Measurements from ENCODE around the gene TRIO.

TRIO gene

DNA sequence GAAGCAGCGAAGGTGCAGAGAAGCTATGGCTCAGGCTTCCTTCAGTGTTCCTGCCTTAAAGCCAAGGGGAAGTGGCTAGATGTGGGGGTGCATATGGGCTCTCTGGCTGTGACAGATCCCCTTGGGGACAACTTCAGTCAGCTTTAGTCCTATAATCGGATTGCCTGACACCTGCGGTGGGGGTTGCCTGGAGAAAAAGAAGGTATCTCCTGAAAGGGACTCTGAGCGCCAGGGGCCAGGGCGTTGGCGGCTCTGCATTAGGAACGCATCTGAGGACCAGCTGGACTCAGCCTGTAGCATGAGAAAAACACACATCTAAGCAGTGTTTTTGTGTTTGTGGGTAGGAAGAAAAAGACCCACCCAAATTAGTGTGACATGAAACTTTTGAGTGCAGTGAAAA is 354.2 kb downstream of the TRIO start:
- no peak for DNase-seq

DNA sequence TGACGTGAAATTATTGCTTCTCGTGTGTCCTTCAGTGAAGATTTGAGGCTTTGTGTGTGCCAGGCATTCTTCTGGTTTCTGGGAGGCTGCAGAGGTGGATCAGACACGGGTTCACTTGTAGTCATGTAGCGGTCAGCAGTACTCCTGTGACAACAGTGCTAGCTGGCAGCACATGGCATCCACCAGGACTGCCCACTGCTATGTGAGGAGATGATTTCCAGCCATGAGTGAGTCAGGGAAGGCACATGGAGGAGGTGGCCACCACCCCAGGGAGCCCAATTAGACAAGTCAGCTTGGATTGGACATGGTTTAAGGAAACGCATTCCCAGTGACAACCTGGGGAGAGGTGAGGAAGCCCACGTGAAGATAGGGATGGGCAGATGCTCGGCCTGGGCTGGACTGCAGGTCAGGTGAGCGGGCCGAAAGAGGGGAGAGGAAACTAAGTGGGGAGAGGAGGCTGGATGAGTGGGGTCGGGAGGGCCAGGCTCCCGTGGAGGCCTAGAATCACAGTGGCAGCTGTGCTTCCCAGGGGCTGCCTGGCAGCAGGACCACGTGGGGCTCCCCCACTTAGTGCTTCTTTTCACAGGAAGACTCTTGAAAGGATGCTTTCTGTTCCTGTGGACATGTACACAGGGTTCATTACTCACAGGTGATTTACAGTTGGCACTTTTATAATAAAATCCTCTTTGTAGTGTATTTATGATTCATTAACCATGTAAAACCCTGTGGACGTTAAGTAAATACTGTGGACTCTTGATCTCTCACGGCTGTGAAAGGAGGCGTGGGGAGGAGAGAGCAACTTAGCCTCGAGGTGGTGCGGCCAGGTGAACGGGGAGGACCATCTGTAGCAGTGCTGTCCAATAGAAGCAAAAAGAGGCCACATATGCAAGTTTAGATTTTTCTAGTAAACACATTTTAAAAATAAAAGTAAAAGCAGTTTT is 358.5 kb downstream of the TRIO start:
- peak in 1 of 58 donors; percentile 10 for DNase-seq

DNA sequence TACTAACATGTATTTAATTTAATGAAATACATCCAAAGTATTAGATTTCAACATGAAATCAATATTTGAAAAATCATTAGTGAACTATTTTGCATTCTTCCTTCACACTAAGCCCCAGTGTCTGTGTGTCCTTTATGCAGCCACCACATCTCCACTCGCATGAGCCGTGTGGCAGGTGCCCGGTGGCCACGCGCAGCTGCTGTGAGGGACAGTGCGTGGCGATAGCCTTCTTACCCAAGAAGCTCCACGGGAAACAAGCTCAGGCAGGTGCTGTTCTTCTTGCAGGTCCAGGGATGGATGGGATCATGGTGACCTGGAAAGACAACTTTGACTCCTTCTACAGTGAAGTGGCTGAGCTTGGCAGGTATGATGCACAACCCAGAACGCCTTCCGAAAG is 359.1 kb downstream of the TRIO start:
- no peak for DNase-seq

DNA sequence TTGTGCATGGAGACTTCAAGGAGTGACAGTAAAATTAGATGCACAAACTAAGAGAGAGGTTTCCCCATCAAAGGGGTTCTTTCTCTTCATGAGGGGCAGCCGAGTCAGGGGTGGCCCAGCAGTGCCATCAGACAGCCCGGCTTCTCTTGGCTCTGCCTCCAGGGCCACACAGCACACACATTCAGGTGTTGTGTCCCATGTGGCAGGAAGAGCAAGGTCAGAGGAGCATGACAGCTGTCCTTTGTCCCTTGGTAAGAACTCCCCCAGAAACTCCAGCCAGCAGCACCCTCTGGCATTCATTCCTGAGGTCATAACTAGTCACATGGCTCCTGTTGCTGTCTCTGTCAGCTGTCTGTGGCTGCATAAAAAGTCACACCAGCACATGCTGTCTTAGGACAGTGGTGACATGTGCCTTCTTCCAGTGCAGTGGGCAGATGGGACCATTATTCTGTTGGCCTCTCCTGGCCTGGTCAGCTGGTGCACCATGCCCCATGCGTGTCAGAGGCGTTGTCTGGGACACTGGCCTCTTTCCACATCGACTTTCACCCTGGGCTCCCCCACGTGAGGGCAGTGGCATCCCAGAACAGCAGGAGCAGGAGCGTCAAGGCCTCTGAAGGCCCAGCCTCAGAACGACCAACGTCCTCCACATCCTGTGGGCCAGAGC is 360.0 kb downstream of the TRIO start:
- no peak for DNase-seq

DNA sequence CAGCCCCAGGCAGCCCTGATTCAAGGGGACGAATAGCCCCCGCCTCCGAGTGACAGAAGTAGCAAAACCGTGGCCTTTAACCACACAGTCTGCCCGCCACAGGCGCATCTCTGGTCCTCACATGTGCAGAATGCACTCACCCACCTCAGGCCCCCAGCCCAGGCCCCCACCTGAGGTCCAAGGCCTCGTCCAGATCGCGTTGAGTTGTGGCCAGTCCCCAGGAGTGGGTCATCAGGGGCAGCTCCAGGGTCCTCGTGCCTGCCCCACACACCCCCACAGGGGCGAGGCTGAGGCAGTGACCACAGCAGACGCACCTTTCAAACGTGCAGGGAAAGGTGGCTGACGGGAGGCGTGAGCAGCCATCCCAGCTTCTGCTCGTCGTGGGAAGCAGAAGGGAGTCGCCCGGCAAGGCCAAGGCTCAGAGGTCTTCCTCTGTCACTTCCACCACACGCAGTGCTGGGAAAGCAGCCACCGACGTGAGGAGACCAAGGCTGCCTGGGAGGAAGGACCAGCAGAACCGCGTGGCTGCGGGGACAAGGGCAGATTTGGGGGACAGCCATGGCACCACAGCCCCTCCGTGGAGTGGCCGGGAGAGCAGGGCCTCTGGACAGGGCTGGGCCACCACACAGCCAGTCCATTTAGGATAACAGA is 360.7 kb downstream of the TRIO start:
- DNase-seq: no peak

DNA sequence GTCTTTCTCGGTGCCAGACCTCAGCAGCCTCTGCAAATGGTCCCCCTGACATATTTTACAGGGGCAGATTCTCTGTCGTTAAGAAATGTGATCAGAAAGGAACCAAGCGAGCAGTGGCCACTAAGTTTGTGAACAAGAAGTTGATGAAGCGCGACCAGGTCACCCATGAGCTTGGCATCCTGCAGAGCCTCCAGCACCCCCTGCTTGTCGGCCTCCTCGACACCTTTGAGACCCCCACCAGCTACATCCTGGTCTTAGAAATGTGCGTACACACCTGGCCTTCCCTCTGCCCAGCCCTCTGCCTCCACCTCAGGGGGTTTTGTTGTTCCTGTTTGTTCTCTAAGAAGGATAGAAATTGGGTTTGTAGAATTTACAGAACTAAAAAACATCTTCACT is 361.2 kb downstream of the TRIO start:
- DNase-seq: no peak

DNA sequence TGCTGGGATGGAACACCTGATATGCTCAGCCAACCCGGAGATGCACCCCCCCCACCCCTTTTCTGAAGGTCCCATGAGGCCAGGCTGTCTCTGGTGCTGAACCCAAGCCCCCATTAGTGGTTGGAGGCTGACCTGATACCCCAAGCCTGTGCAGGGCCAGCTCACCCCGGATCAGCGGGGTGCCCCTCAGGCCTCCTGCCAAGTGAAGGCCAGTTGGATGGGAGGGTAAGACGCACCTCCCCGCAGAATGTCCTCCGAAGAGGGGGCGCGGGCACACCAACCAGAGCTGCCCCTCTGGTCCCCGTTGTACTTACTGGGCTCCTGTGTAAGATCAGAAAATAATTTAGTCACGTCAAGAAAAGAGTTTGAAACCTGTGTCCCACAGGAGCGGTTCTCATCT is 361.7 kb downstream of the TRIO start:
- DNase-seq: no peak

DNA sequence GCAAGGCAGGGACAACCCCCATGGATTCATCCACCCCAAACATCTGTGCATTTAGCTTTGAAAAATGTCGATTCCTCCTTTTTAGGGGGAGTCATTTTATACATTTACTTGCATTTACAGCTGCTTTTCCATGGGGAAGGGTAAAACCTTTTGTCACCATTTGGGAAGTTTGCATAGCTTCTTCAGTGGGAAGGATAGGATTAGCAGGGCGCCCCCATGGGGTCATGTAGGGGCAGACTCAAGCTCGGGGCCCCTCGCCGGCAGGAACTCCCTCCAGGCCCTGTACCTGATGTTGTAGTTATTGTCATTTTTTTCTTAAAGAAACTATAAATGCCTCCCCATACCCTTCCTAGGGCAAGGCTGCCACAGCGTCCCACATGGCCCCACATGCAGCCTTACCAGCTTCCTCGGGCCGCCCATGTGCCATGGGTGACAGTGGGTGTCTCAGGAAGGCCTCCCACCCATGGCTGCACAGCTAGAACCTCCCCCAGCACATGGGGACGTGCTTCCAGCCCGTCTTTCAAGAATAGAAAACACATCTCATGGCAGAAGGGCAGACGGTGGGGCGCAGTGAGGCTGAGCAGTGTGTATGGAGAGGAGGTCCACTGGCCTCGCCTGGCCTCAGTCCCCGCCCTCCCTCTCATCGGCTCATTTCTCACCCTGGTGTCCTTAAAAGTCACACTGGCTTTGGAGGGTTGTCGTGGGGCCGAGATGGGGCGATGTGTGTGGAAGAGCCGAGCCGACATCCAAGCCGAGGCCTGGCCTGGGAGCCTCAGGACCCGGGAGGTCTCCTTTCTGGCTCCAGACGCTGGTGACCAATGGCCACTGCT is 362.4 kb downstream of the TRIO start:
- no peak for DNase-seq

DNA sequence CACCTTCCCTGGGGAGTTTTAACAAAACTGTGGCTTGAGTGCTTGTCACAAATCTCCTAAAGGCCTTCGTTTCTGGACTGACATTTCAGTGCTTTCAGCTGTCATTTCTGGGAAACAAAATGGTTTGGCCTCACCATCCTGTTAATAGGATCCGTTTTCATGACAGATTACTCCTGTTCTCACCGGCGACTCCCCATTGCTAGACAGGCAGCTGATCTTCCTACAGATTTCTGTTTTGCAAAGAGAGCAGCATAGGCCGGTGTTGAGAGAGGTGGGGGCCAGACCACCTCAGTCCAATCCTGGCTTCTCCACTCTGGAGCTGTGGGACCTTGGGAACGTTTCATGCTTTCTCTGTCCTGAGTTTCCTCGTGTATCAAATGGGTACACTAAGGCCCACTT is 363.0 kb downstream of the TRIO start:
- no peak for DNase-seq

DNA sequence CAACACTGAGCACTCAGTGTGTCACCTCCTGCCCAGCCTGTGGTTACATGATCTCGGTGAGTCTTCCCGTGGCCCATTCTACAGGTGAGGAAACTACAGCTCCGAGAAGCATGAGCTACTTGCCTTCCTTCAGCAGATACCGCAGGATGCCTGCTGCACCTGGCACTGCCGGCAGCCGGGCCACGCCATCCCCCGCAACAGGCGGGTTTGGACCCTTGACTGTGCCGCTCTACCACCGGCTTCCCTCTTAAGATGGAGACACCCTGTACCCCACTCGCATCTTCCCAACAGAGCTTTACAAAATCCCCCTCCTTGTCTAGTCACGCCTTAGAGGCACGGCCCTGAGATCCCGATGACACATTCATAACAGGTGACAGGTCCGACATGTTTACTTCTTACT is 363.5 kb downstream of the TRIO start:
- DNase-seq: no peak

DNA sequence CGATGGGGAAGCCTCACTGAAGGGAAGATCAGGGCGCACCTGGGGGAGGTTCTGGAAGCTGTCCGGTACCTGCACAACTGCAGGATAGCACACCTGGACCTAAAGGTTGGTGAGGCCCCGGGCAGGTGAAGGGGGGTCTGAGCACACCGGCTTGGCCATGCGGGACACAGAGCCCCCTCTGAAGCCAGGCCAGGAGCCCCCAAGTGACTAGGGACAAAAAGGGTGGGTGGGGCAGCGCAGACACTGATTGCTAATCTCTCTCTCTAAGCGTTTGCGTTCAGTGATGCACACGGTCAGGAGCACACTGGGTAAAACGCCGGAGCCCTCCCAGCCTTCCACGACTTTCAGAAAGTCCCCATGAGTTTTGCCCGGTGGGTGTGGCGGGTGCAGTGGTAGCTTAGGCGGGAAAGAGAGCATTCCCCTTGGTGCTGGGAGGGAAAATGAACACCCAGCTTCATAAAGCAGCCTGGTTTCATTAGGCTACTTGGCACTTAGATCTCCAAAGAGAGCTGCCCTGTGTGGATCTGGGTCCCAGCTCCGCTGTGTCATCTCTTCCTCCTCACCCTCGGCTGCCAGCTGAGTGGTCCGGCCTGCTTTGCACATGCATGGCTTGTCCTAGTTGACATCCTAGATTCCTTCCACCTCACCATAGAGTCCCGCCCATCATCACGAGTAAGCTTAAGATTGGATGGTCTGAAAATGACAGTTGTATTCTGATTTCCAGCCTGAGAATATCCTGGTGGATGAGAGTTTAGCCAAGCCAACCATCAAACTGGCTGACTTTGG is 364.2 kb downstream of the TRIO start:
- no peak for DNase-seq

DNA sequence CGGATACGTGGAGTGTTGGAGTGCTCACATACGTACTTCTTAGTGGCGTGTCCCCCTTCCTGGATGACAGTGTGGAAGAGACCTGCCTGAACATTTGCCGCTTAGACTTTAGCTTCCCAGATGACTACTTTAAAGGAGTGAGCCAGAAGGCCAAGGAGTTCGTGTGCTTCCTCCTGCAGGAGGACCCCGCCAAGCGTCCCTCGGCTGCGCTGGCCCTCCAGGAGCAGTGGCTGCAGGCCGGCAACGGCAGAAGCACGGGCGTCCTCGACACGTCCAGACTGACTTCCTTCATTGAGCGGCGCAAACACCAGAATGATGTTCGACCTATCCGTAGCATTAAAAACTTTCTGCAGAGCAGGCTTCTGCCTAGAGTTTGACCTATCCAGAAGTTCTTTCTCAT is 364.9 kb downstream of the TRIO start:
- no peak for DNase-seq

DNA sequence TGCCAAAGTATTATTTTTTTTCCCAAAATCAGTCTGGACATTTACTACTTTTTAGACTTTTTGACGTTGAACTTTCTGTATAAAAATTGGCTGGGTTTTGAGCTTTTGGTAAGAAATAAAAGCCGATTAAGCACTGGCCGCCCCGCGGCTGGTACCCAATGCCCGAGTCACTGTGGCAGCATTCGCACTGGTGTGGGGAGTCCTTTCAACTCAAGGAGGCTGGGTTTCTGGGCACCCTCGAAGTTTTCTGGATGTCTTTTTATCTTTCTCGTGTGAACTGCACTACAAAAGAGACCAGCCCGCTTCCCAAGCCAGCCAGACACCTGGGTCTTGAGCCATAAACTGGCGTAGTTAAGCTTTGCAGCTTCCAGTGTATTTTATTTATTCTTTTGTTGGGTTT is 366.4 kb downstream of the TRIO start:
- no peak for DNase-seq

DNA sequence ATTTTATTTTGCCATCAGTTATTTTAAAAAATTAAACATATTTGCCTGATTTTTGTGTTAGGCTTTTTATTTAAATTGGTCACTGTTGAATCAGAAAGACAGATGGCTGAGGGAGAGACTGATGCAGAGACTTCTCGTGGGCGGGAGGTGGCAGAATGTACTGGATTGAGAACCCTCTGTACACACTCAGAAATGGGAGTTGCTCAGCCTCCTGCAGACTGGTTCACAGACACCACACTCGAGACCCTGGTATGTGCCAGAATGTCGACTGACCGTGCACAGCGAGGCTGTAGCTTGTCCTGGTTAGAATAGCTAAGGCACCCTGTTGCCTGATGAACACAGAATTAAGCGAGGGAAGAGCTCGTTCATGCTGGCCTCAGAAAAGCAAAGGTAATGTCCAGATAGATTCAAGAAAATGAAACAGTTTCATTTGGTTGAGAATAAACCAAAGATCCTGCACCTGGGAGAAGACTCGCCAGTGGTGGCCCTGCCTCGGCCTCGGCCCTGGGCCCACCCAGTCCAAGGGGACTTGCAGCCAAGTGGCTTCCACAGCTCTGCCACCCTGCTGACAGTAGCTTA is 367.1 kb downstream of the TRIO start:
- peak in 18 of 58 donors; percentile 16 to 65 (median 32) for DNase-seq

DNA sequence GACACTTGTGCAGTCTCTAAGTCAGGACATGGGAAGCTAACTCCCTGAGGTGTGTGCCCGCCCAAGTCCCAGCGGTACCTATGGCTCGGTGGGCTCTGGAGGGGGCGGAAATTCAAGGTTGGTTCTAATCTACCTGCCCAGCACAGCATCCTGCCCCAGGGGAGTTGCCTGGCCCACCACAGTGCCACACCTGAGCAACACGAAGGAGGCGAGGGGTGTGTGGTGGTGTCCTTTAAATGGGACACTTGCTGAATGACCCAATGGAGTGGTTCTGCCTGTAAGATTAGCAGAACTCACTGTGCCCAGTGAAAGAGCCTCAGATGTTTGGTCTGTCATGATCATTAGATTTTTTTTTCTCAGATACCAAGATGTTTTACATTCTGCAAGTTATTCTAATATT is 367.7 kb downstream of the TRIO start:
- no peak for DNase-seq

DNA sequence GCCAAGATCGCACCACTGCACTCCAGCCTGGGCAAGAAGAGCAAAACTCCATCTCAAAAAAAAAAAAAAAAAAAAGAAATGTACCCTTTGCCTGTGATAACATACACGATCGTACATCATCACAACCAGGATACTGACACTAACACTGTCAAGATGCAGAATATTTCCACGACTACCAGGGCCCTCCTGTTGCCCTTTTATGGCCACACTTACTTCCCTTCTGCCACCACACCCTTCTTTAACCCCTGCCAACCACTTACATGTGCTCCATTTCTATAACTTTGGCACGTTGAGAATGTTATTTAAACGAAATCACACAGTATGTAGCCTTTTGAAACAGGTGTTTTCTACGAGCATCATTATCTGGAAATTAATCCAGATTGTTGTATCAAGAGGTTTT is 369.4 kb downstream of the TRIO start:
- DNase-seq: no peak

DNA sequence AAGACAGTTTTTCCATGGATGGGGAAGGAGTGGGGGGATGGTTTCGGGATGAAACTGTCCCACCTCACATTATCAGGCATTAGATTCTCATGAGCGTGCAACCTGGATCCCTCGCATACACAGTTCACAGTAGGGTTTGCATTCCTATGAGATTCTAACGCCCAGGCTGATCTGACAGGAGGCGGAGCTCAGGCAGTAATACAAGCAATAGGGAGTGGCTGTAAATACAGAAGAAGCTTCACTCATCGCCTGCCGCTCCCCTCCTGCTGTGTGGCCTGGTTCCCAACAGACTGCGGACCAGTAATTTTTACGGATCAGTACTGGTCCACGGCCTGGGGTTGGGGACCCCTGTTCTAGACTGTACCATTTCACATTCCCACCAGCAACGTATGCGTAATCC is 370.1 kb downstream of the TRIO start:
- DNase-seq: no peak

DNA sequence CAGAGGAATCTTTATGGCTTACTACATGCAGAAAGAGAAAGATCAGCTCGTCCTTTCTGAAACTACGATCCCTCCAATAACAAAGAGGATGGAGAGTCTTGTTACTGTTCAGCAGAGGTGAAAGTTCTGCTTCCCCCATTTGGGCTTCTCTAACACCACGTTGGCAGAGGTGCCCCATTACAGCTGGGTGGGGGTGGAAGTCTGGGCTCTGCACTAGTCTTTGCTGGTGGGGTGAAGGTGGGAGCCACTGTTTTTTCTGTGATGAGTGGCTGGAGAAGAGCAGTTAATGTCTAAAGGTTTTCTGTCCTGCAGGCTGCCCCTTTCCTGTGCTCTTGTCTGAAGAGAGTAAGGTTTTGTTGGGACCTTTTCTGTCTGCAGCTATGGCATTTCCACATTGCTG is 373.8 kb downstream of the TRIO start:
- DNase-seq: no peak

DNA sequence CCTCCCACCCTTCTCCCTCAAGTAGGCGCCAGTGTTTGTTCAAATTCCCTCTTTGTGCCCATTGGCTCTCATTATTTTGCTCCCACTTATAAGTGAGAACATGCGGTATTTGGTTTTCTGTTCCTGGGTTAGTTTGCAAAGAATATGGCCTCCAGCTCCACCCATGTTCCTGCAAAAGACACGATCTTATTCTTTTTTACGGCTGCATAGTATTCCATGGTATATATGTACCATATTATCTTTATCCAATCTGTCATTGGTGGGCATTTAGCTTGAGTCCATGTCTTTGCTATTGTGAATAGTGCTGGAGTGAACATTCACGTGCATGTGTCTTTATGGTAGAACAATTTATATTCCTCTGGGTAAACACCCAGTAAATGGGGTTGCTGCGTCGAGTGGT is 375.5 kb downstream of the TRIO start:
- no peak for DNase-seq

DNA sequence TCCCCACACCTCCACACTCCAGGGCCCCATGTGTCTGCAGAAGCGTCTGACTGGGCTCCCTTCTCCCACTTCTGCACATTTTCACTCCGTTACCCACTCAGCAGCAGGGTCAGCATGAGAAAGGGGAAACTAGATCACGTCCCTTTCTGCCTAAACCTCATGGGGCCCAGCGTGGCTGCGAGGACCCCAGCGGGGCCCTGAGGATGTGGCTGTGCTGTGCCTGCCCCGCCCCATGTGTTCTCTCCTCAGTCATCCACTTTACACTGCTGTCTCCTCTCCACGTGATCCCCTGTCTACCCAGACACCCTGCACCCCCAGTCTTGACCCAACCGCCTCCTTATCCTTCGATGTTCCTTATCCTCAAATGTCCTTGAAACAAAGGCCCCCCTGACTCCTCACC is 378.6 kb downstream of the TRIO start:
- DNase-seq: peak in 1 of 58 donors; percentile 48
